KMS-11 (cell line): ENCODE measurements around the gene MYH7B.

Source experiments
- H2AFZ ChIP-seq: fragments of 200-600 bp; sonication (generic); 2 replicates; pipeline ENCODE4 v1.6.1; 2016; ENCODE audit warnings: antibody characterized with exemption, mixed run types, low read depth
- H3K27ac ChIP-seq: fragments of 200-600 bp; sonication (generic); 2 replicates; pipeline ENCODE4 v1.6.1; 2016; ENCODE audit warnings: mild to moderate bottlenecking, mixed run types
- H3K27me3 ChIP-seq: fragments of 200-600 bp; sonication (generic); 2 replicates; pipeline ENCODE4 v1.6.1; 2017; ENCODE audit warnings: mild to moderate bottlenecking, low read depth, mixed run types, moderate library complexity; ENCODE audit not compliant: insufficient read depth
- H3K36me3 ChIP-seq: fragments of 200-600 bp; sonication (generic); 2 replicates; pipeline ENCODE4 v1.6.1; 2017; ENCODE audit warnings: mild to moderate bottlenecking, mixed run types; ENCODE audit not compliant: insufficient read depth
- H3K4me1 ChIP-seq: fragments of 200-600 bp; sonication (generic); 2 replicates; pipeline ENCODE4 v1.6.1; 2016; ENCODE audit warnings: mild to moderate bottlenecking, low read depth, mixed run types; ENCODE audit not compliant: poor library complexity, severe bottlenecking
- H3K4me2 ChIP-seq: fragments of 200-600 bp; sonication (generic); 2 replicates; pipeline ENCODE4 v1.7.0; 2016; ENCODE audit warnings: mild to moderate bottlenecking, mixed run types
- H3K4me3 ChIP-seq: fragments of 200-600 bp; sonication (generic); IDR thresholded peaks from 2 replicates; pipeline ENCODE4 v1.6.1; 2017; ENCODE audit warnings: low read depth, low read length, mixed read lengths; ENCODE audit not compliant: insufficient read depth
- H3K79me2 ChIP-seq: fragments of 200-600 bp; sonication (generic); 2 replicates; pipeline ENCODE4 v1.6.1; 2016; ENCODE audit warnings: low read depth, mixed run types; ENCODE audit not compliant: insufficient read depth
- H3K9ac ChIP-seq: fragments of 200-600 bp; sonication (generic); 2 replicates; pipeline ENCODE4 v1.6.1; 2016; ENCODE audit warnings: mild to moderate bottlenecking, mixed run types
- H4K20me1 ChIP-seq: fragments of 200-600 bp; sonication (generic); 2 replicates; pipeline ENCODE4 v1.6.1; 2016; ENCODE audit warnings: mild to moderate bottlenecking, mixed run types; ENCODE audit not compliant: insufficient read depth
- CTCF ChIP-seq: fragments of 200-600 bp; sonication (generic); conservative IDR thresholded peaks from 2 replicates; pipeline ENCODE4 v1.6.1; 2017; ENCODE audit warnings: low read depth, mild to moderate bottlenecking, antibody characterized with exemption, low read length, moderate library complexity, mixed read lengths

The MYH7B gene

GRCh38 chr20:34951252-34951651 lies 4.4 kb upstream of the MYH7B start:
- no peak overlapping the region for H3K4me3 ChIP-seq
- no peaks in the 10 kb centered on the region for H3K27me3 ChIP-seq
- H3K36me3 ChIP-seq, result no peaks in the 10 kb centered on the region
- no peaks in the 10 kb centered on the region for H4K20me1 ChIP-seq
- H3K4me2 ChIP-seq, result no peak overlapping the region
- H3K4me1 ChIP-seq, result peaks cover 14% of the 10 kb centered on the region
- H3K79me2 ChIP-seq, result no peaks in the 10 kb centered on the region; the same call in 1 of the 2 replicates
- H3K27ac ChIP-seq, result no peak overlapping the region
- no peak overlapping the region for H2AFZ ChIP-seq
- H3K9ac ChIP-seq, result no peak overlapping the region
- TF ChIP-seq CTCF, result no peak

- no peak overlapping the region for H3K4me2 ChIP-seq
These were observed 4.0 kb upstream of the MYH7B start for GRCh38 chr20:34951652-34952051.

GRCh38 chr20:34952671-34953070 lies 3.0 kb upstream of the MYH7B start:
- Histone ChIP-seq H3K79me2 (no peaks in the 10 kb centered on the region; the same call in 1 of the 2 replicates), H2AFZ (no peak overlapping the region), H3K9ac (no peak overlapping the region), H4K20me1 (no peaks in the 10 kb centered on the region), H3K36me3 (no peaks in the 10 kb centered on the region), H3K27me3 (no peaks in the 10 kb centered on the region), H3K4me2 (no peak overlapping the region), H3K4me3 (no peak overlapping the region), H3K4me1 (peaks cover 17% of the 10 kb centered on the region), H3K27ac (no peak overlapping the region)
- TF ChIP-seq CTCF, result no peak

More at GRCh38 chr20:34951652-34952051, 4.0 kb upstream of the MYH7B start:
- Histone ChIP-seq H3K9ac (no peak overlapping the region), H3K27ac (no peak overlapping the region), H3K27me3 (no peaks in the 10 kb centered on the region), H2AFZ (no peak overlapping the region), H3K36me3 (no peaks in the 10 kb centered on the region), H3K4me3 (no peak overlapping the region), H3K4me1 (peaks cover 17% of the 10 kb centered on the region), H4K20me1 (no peaks in the 10 kb centered on the region), H3K79me2 (no peaks in the 10 kb centered on the region; the same call in 1 of the 2 replicates)
- no peak for TF ChIP-seq CTCF

- H3K36me3 ChIP-seq, result no peaks in the 10 kb centered on the region
- H3K4me1 ChIP-seq, result peaks cover 17% of the 10 kb centered on the region
- H3K27ac ChIP-seq, result no peak overlapping the region
- H4K20me1 ChIP-seq, result no peaks in the 10 kb centered on the region
- H2AFZ ChIP-seq, result no peak overlapping the region
- H3K9ac ChIP-seq, result no peak overlapping the region
- TF ChIP-seq CTCF, result no peak
- H3K79me2 ChIP-seq, result no peaks in the 10 kb centered on the region; the same call in 1 of the 2 replicates
- H3K4me2 ChIP-seq, result no peak overlapping the region
- H3K4me3 ChIP-seq, result no peak overlapping the region
- H3K27me3 ChIP-seq, result no peaks in the 10 kb centered on the region
These were observed 1.7 kb upstream of the MYH7B start for GRCh38 chr20:34953960-34954359.
